Measurements from ENCODE around the gene ST6GAL1. TPM values are rescaled to one million over a fixed set of nuclear protein-coding genes. Genes with fewer than 3 reads are reported as not detected.

The ST6GAL1 gene
- total and polyA plus RNA-seq, 2 experiments from 2014 or later = 17.6 to 65.1 TPM

- TF ChIP-seq ETS1 (IDR thresholded peaks at IDR 0.05) (no peak), POLR2AphosphoS5 (IDR thresholded peaks at IDR 0.05; ENCODE audit: low read depth) (no peak), REST (IDR thresholded peaks at IDR 0.05; ENCODE audit: unreplicated experiment) (no peak), NANOG (IDR thresholded peaks at IDR 0.05; ENCODE audit: borderline replicate concordance) (no peak), ZNF331 (CRISPR knock-in tag; IDR thresholded peaks at IDR 0.05; ENCODE audit: low read depth) (no peak), CREB1 (CRISPR knock-in tag; IDR thresholded peaks at IDR 0.05; ENCODE audit: low read depth) (no peak)
These were observed 21.1 kb upstream of the ST6GAL1 start (continued) for GRCh38 chr3:186909078-186909853.

GRCh38 chr3:186915806-186916796, 14.2 kb upstream of the ST6GAL1 start:
- H3K36me3 ChIP-seq (ENCODE audit: insufficient read depth) = no peaks in the 10 kb centered on the region
- H2AFZ ChIP-seq = 0 out of 2 replicates have a peak overlapping the region, but pooled peaks have one; percentile 49
- H3K27me3 ChIP-seq (ENCODE audit: insufficient read depth) = no peaks in the 10 kb centered on the region
- Mint-ChIP-seq H3K9me3 (no peaks in the 10 kb centered on the region), H3K27ac (no peak overlapping the region), H3K27me3 (ENCODE audit: insufficient read depth, low read depth, poor library complexity) (peaks cover 3% of the 10 kb centered on the region), H3K4me3 (no peak overlapping the region), H3K4me1 (no peaks in the 10 kb centered on the region), H3K36me3 (ENCODE audit: low read depth) (no peaks in the 10 kb centered on the region)
- no peak for ATAC-seq
- no peaks in the 10 kb centered on the region for H4K20me1 ChIP-seq (replicated peaks; ENCODE audit: insufficient read depth)
- no peak for DNase-seq (ENCODE audit: low spot score)
- no peaks in the 10 kb centered on the region for H3K4me1 ChIP-seq (ENCODE audit: insufficient read depth)
- no peaks in the 10 kb centered on the region for H3F3A ChIP-seq (replicated peaks; ENCODE audit: low read depth)
- no peak overlapping the region for H3K27ac ChIP-seq (ENCODE audit: low read depth)
- H3K4me2 ChIP-seq = no peak overlapping the region
- H3K79me2 ChIP-seq (replicated peaks; ENCODE audit: insufficient read depth) = no peaks in the 10 kb centered on the region
- no peaks in the 10 kb centered on the region for H3K9me2 ChIP-seq (ENCODE audit: insufficient read depth)
- H3K4me3 ChIP-seq = no peak overlapping the region
- TF ChIP-seq ZNF462 (CRISPR knock-in tag; IDR thresholded peaks at IDR 0.05) = no peak
- TF ChIP-seq REST (IDR thresholded peaks at IDR 0.05; ENCODE audit: unreplicated experiment) = no peak
